Neural cell (in vitro differentiated cells): ENCODE measurements around the gene CADPS2. TPM values are rescaled to one million over a fixed set of nuclear protein-coding genes. Genes with fewer than 3 reads are reported as not detected.

Source experiments
- H2AFZ ChIP-seq: fragments of 200-600, 300-800 bp; sonication (generic), shearing (Covaris generic); 2 replicates; pipeline ENCODE4 v1.6.0; 2014; ENCODE audit warnings: low read depth, mild to moderate bottlenecking, antibody characterized with exemption, low read length, moderate library complexity
- H3F3A ChIP-seq: fragments of 200-600 bp; shearing (Covaris generic); 2 replicates; pipeline ENCODE4 v1.6.1; 2016; ENCODE audit warnings: mild to moderate bottlenecking, moderate library complexity, mixed read lengths, antibody characterized with exemption, low read length; ENCODE audit not compliant: insufficient read depth, poor library complexity, severe bottlenecking
- H3K27ac ChIP-seq: fragments of 200-600, 300-800 bp; sonication (generic), shearing (Covaris generic); 2 replicates; pipeline ENCODE4 v1.5.1; 2014; ENCODE audit warnings: mild to moderate bottlenecking, low read length, moderate library complexity
- H3K27me3 ChIP-seq: fragments of 300-800, 200-600 bp; sonication (generic), shearing (Covaris generic); 2 replicates; pipeline ENCODE4 v1.6.0; 2014; ENCODE audit warnings: mild to moderate bottlenecking, low read depth, low read length, moderate library complexity; ENCODE audit not compliant: insufficient read depth
- H3K36me3 ChIP-seq: fragments of 300-800, 200-600 bp; sonication (generic), shearing (Covaris generic); 2 replicates; pipeline ENCODE4 v1.5.1; 2014; ENCODE audit warnings: mild to moderate bottlenecking, antibody characterized with exemption, low read length, moderate library complexity; ENCODE audit not compliant: insufficient read depth
- H3K4me2 ChIP-seq: fragments of 300-800, 200-600 bp; sonication (generic), shearing (Covaris generic); 2 replicates; pipeline ENCODE4 v1.6.0; 2014; ENCODE audit warnings: mild to moderate bottlenecking, low read length
- H3K4me3 ChIP-seq: fragments of 300-800, 200-600 bp; sonication (generic), shearing (Covaris generic); 2 replicates; pipeline ENCODE4 v1.5.1; 2014; ENCODE audit warnings: mild to moderate bottlenecking, low read length, moderate library complexity
- H3K79me2 ChIP-seq: fragments of 200-600 bp; shearing (Covaris generic); replicated peaks from 2 replicates; pipeline ENCODE4 v1.6.0; 2014; ENCODE audit warnings: mild to moderate bottlenecking, low read length, moderate library complexity; ENCODE audit not compliant: insufficient read depth
- H3K9ac ChIP-seq: fragments of 300-800, 200-600 bp; sonication (generic), shearing (Covaris generic); 2 replicates; pipeline ENCODE4 v1.6.1; 2016; ENCODE audit warnings: mild to moderate bottlenecking, low read length, mixed read lengths
- H3K9me2 ChIP-seq: fragments of 200-600 bp; shearing (Covaris generic); 2 replicates; pipeline ENCODE4 v1.6.1; 2016; ENCODE audit warnings: mild to moderate bottlenecking, low read length, mixed read lengths; ENCODE audit not compliant: insufficient read depth
- H3K9me3 ChIP-seq: fragments of 200-600, 300-800 bp; sonication (generic), shearing (Covaris generic); 2 replicates; pipeline ENCODE4 v1.6.1; 2016; ENCODE audit warnings: mild to moderate bottlenecking, mixed run types, low read length, moderate library complexity, mixed read lengths
- H4K20me1 ChIP-seq: fragments of 200-600 bp; shearing (Covaris generic); 2 replicates; pipeline ENCODE4 v1.6.1; 2016; ENCODE audit warnings: mild to moderate bottlenecking, mixed run types; ENCODE audit not compliant: insufficient read depth
- EP300 ChIP-seq: fragments of 450-650 bp; conservative IDR thresholded peaks from 2 replicates; pipeline ENCODE4 v1.6.1; 2014; ENCODE audit warnings: antibody characterized with exemption, mild to moderate bottlenecking, moderate library complexity; ENCODE audit not compliant: poor library complexity, severe bottlenecking
- EZH2 ChIP-seq: fragments of 200-600, 300-800 bp; shearing (Covaris generic), sonication (generic); IDR thresholded peaks from 2 replicates; pipeline ENCODE4 v1.6.1; 2014; ENCODE audit warnings: antibody characterized with exemption, low read length, borderline replicate concordance, mild to moderate bottlenecking; ENCODE audit not compliant: insufficient read depth, poor library complexity, severe bottlenecking
- MXI1 ChIP-seq: fragments of 450-650 bp; conservative IDR thresholded peaks from 2 replicates; pipeline ENCODE4 v1.6.1; 2014; ENCODE audit warnings: antibody characterized with exemption, mild to moderate bottlenecking; ENCODE audit not compliant: poor library complexity, severe bottlenecking
- POLR2AphosphoS5 ChIP-seq: IDR thresholded peaks from 2 replicates; pipeline ENCODE4 v1.6.1; 2012
- RAD21 ChIP-seq: fragments of 450-650 bp; conservative IDR thresholded peaks from 2 replicates; pipeline ENCODE4 v1.6.1; 2014; ENCODE audit warnings: antibody characterized with exemption, mild to moderate bottlenecking, moderate library complexity
- SMC3 ChIP-seq: fragments of 450-650 bp; conservative IDR thresholded peaks from 2 replicates; pipeline ENCODE4 v1.6.1; 2014; ENCODE audit warnings: antibody characterized with exemption, mild to moderate bottlenecking, moderate library complexity; ENCODE audit not compliant: poor library complexity
- TAF1 ChIP-seq: IDR thresholded peaks from 2 replicates; pipeline ENCODE4 v1.6.1; 2012; ENCODE audit warnings: low read depth
- polyA plus RNA-seq: library from polyadenylated mRNA; depleted of rRNA; stranded (reverse); fragments of >200 nt; gene quantifications from 2 replicates; pipeline ENCODE4 v1.2.3, GENCODE V29; 2014
- TF ChIP-seq, protein P1 (sequence below): fragments of 450-650 bp; IDR thresholded peaks from 2 replicates; pipeline ENCODE4 v1.5.1; 2014; ENCODE audit warnings: antibody characterized with exemption, mild to moderate bottlenecking, moderate library complexity; ENCODE audit not compliant: poor library complexity, severe bottlenecking
- TF ChIP-seq, protein P2 (sequence below): IDR thresholded peaks from 2 replicates; pipeline ENCODE4 v1.6.1; 2012; ENCODE audit warnings: borderline replicate concordance

CADPS2 gene
- polyA plus RNA-seq, 1 donor from 2014 or later = 5.9 TPM

DNA sequence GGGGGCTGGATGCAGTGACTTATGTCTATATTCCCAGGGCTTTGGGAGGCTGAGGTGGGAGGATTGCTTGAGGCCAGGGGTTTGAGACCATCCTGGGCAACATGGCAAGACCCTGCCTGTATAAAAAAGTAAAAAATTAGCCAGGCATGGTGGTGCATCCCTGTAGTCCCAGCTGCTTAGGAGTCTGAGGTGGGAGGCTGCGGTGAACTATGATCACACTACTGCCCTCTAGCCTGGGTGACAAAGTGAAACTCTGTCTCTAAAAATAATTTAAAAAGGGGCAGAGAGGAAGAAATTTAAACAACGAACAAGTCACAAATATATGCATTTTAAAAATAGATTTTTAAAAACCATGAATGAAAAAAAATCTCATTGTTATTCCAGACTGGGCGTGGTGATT, 535.6 kb downstream of the CADPS2 start:
- no peaks in the 10 kb centered on the region for H3K79me2 ChIP-seq

DNA sequence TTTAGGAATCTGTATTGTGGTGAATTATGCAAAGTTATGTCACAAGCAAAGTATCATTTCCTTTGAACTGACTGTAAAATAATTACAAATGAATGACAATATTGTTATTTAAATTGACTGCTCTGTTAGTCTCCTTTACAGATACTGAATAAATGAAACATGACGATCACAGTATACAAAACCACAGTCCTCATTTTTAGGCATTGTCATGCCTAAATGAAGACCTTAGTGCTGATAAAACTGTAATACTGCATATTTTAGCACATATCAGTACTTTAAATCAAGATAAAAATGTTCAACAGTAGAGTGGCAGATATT, 542.0 kb downstream of the CADPS2 start:
- no peak overlapping the region for H3K27ac ChIP-seq

More for the DNA sequence above, 535.6 kb downstream of the CADPS2 start:
- H3K4me2 ChIP-seq = no peak overlapping the region
- no peaks in the 10 kb centered on the region for H3F3A ChIP-seq
- no peak for TF ChIP-seq RAD21
- no peak for TF ChIP-seq EP300
- TF ChIP-seq POLR2AphosphoS5 = no peak
- H3K36me3 ChIP-seq = no peaks in the 10 kb centered on the region
- no peak overlapping the region for H3K9ac ChIP-seq
- H3K9me3 ChIP-seq = no peaks in the 10 kb centered on the region
- H3K27me3 ChIP-seq = no peaks in the 10 kb centered on the region
- H3K9me2 ChIP-seq = no peaks in the 10 kb centered on the region
- no peak overlapping the region for H2AFZ ChIP-seq
- no peak overlapping the region for H3K27ac ChIP-seq
- H4K20me1 ChIP-seq = no peaks in the 10 kb centered on the region
- H3K4me3 ChIP-seq = no peak overlapping the region

More for the DNA sequence above, 542.0 kb downstream of the CADPS2 start:
- Histone ChIP-seq H3K9ac (no peak overlapping the region), H3K4me2 (no peak overlapping the region), H3K9me3 (no peaks in the 10 kb centered on the region), H3F3A (no peaks in the 10 kb centered on the region), H4K20me1 (no peaks in the 10 kb centered on the region), H3K9me2 (no peaks in the 10 kb centered on the region), H3K79me2 (no peaks in the 10 kb centered on the region), H3K36me3 (no peaks in the 10 kb centered on the region), H3K4me3 (no peak overlapping the region), H2AFZ (no peak overlapping the region), H3K27me3 (no peaks in the 10 kb centered on the region)
- TF ChIP-seq EZH2 (no peak), EP300 (no peak), RAD21 (no peak), POLR2AphosphoS5 (no peak), TAF1 (no peak), MXI1 (no peak), SMC3 (no peak)
- TF ChIP-seq, protein P1, sequence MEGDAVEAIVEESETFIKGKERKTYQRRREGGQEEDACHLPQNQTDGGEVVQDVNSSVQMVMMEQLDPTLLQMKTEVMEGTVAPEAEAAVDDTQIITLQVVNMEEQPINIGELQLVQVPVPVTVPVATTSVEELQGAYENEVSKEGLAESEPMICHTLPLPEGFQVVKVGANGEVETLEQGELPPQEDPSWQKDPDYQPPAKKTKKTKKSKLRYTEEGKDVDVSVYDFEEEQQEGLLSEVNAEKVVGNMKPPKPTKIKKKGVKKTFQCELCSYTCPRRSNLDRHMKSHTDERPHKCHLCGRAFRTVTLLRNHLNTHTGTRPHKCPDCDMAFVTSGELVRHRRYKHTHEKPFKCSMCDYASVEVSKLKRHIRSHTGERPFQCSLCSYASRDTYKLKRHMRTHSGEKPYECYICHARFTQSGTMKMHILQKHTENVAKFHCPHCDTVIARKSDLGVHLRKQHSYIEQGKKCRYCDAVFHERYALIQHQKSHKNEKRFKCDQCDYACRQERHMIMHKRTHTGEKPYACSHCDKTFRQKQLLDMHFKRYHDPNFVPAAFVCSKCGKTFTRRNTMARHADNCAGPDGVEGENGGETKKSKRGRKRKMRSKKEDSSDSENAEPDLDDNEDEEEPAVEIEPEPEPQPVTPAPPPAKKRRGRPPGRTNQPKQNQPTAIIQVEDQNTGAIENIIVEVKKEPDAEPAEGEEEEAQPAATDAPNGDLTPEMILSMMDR = no peak
- TF ChIP-seq, protein P2, sequence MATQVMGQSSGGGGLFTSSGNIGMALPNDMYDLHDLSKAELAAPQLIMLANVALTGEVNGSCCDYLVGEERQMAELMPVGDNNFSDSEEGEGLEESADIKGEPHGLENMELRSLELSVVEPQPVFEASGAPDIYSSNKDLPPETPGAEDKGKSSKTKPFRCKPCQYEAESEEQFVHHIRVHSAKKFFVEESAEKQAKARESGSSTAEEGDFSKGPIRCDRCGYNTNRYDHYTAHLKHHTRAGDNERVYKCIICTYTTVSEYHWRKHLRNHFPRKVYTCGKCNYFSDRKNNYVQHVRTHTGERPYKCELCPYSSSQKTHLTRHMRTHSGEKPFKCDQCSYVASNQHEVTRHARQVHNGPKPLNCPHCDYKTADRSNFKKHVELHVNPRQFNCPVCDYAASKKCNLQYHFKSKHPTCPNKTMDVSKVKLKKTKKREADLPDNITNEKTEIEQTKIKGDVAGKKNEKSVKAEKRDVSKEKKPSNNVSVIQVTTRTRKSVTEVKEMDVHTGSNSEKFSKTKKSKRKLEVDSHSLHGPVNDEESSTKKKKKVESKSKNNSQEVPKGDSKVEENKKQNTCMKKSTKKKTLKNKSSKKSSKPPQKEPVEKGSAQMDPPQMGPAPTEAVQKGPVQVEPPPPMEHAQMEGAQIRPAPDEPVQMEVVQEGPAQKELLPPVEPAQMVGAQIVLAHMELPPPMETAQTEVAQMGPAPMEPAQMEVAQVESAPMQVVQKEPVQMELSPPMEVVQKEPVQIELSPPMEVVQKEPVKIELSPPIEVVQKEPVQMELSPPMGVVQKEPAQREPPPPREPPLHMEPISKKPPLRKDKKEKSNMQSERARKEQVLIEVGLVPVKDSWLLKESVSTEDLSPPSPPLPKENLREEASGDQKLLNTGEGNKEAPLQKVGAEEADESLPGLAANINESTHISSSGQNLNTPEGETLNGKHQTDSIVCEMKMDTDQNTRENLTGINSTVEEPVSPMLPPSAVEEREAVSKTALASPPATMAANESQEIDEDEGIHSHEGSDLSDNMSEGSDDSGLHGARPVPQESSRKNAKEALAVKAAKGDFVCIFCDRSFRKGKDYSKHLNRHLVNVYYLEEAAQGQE = no peak
